GM12878 (cell line): ENCODE measurements around the gene TP53RK. TPM values are rescaled to one million over a fixed set of nuclear protein-coding genes. Genes with fewer than 3 reads are reported as not detected.

ENCODE experiments used
- ATAC-seq: fragments of 200-7000 bp; cut with Tn5 transposase; 3 replicates; pipeline ENCODE4 v1.9.1; 2020; ENCODE audit warnings: mild to moderate bottlenecking, moderate library complexity
- BruUV-seq: library from RNA; stranded (reverse); fragments of 400-500 nt; replicated peaks from 2 replicates; lab custom pipeline; 2021; lab: Mats Ljungman, UMichigan
- CTCF ChIA-PET: fragments of 300-600 bp; sonication (Branson Sonifier 250); formaldehyde crosslinking; extraction: SDS; loops from one replicate; lab custom pipeline; 2021; ENCODE audit warnings: inconsistent platforms; lab: Yijun Ruan, JAX
- POLR2A ChIA-PET: fragments of 350-600 bp; formaldehyde crosslinking; extraction: SDS; loops from one replicate; lab custom pipeline; 2021; ENCODE audit warnings: inconsistent platforms; lab: Charles Lee
- RAD21 ChIA-PET: fragments of 300-600 bp; sonication (Branson Sonifier 250); formaldehyde crosslinking; loops from one replicate; lab custom pipeline; 2023; ENCODE audit warnings: antibody characterized with exemption; ENCODE audit not compliant: unreplicated experiment; lab: Charles Lee
- SMC1A ChIA-PET: fragments of 300-600 bp; sonication (Branson Sonifier 250); formaldehyde crosslinking; loops from one replicate; lab custom pipeline; 2023; ENCODE audit not compliant: unreplicated experiment, uncharacterized antibody; lab: Charles Lee
- DNase-seq: peaks from one replicate; pipeline ENCODE4 v3.0.0-alpha.2; 2011; ENCODE audit warnings: low read depth, low spot score
- FAIRE-seq: peaks from 3 replicates; lab custom pipeline; 2011; peaks lifted over from hg19 to GRCh38; lab: Jason Lieb, UNC
- H2AFZ ChIP-seq: 2 replicates; pipeline ENCODE4 v1.6.0; 2011; ENCODE audit warnings: low read depth, low read length, control low read depth; ENCODE audit not compliant: control insufficient read depth
- H3K27ac ChIP-seq: 2 replicates; pipeline ENCODE4 v1.5.1; 2011; ENCODE audit warnings: control low read depth; ENCODE audit not compliant: control insufficient read depth, insufficient read depth
- H3K27me3 ChIP-seq, 2 experiments: replicated peaks in 1 of 2; 2 replicates each; pipeline versions ENCODE4 v1.6.0 to v1.6.1; 2011; ENCODE audit warnings: low read length in 1 of 2; ENCODE audit not compliant: control insufficient read depth in 2 of 2, insufficient read depth in 2 of 2
- H3K36me3 ChIP-seq, 2 experiments: 2 replicates each; pipeline ENCODE4 v1.5.1; 2011; ENCODE audit warnings: low read length in 1 of 2; ENCODE audit not compliant: control insufficient read depth in 2 of 2, insufficient read depth in 2 of 2
- H3K4me1 ChIP-seq: 2 replicates; pipeline ENCODE4 v1.6.1; 2011; ENCODE audit warnings: mild to moderate bottlenecking, low read length, moderate library complexity, mixed read lengths; ENCODE audit not compliant: control insufficient read depth, insufficient read depth
- H3K4me2 ChIP-seq: 2 replicates; pipeline ENCODE4 v1.6.0; 2011; ENCODE audit warnings: control low read depth; ENCODE audit not compliant: control insufficient read depth, insufficient read depth
- H3K4me3 ChIP-seq: fragments of 200-600 bp; sonication (generic); 2 replicates; pipeline ENCODE4 v1.5.1; 2016
- H3K79me2 ChIP-seq: 2 replicates; pipeline ENCODE4 v1.6.0; 2011; ENCODE audit warnings: low read length; ENCODE audit not compliant: control insufficient read depth, insufficient read depth
- H3K9ac ChIP-seq: 2 replicates; pipeline ENCODE4 v1.8.0; 2011; ENCODE audit warnings: low read length, control low read depth, mixed read lengths; ENCODE audit not compliant: control insufficient read depth, insufficient read depth
- H3K9me3 ChIP-seq: replicated peaks from 3 replicates; pipeline ENCODE4 v1.5.1; 2011; ENCODE audit warnings: mild to moderate bottlenecking, low read length; ENCODE audit not compliant: control insufficient read depth, insufficient read depth
- H4K20me1 ChIP-seq: 2 replicates; pipeline ENCODE4 v1.6.0; 2011; ENCODE audit not compliant: control insufficient read depth, insufficient read depth
- BCL11A ChIP-seq: IDR thresholded peaks from 2 replicates; pipeline ENCODE4 v1.6.1; 2011; ENCODE audit warnings: low read depth, low read length
- NRF1 ChIP-seq: conservative IDR thresholded peaks from 2 replicates; pipeline ENCODE4 v1.6.1; 2011; ENCODE audit warnings: mild to moderate bottlenecking, low read depth, low read length, improper control_type of control experiment
- SPI1 ChIP-seq: IDR thresholded peaks from 2 replicates; pipeline ENCODE4 v1.6.1; 2011; ENCODE audit warnings: low read depth, mild to moderate bottlenecking, low read length, moderate library complexity, borderline replicate concordance; ENCODE audit not compliant: insufficient read depth
- WGBS: methylation state at CpG from one replicate; pipeline ENCODE4 v1.1.6; 2016; ENCODE audit warnings: low lambda C conversion rate; ENCODE audit not compliant: insufficient replicate concordance, insufficient coverage; ENCODE audit errors: missing lambda C conversion rate; 5-methylcytosine and 5-hydroxymethylcytosine counted together
- in situ Hi-C: fragments of 300-500 bp; cut with MboI; formaldehyde crosslinking; loops from 9 replicates; pipeline ENCODE4 v1.14.3; 2018; ENCODE audit warnings: mixed read lengths
- intact Hi-C: fragments of 100-400 bp; cut with micrococcal nuclease; formaldehyde crosslinking; loops from one replicate; pipeline ENCODE4 v1.14.2; 2022; ENCODE audit not compliant: unreplicated experiment
- polyA plus RNA-seq, 11 experiments: library from polyadenylated mRNA; depleted of rRNA in 4 of 11; unstranded in 6 of 11; stranded (reverse) in 5 of 11; fragments of >200 nt; fragmentation: Nextera tagmentation in 4 of 11; fragmentation: Illumina TruSeq in 1 of 11; extraction: Ambion mirVana in 4 of 11; extraction: Trizol in 1 of 11; gene quantifications; 1 replicate in 1 of 11; 2 replicates in 10 of 11; pipeline versions ENCODE4 v1.2.1 to v1.2.3, GENCODE V29; 2011 to 2016; ENCODE audit warnings: inconsistent platforms in 2 of 11, missing spikeins in 2 of 11, low read depth in 1 of 11
- total RNA-seq, 4 experiments: library from RNA; depleted of rRNA in 3 of 4; stranded (reverse); fragments of >200 nt in 3 of 4; fragmentation: Illumina TruSeq in 1 of 4; extraction: Trizol in 1 of 4; gene quantifications; 2 replicates each; pipeline versions ENCODE4 v1.2.1 to v1.2.3, GENCODE V29; 2013 to 2021
- TF ChIP-seq, protein P1 (sequence below): IDR thresholded peaks from 2 replicates; pipeline ENCODE4 v1.6.1; 2011; ENCODE audit warnings: mild to moderate bottlenecking, low read depth, low read length, moderate library complexity; ENCODE audit not compliant: insufficient replicate concordance
- TF ChIP-seq, protein P2 (sequence below): fragments of 450-650 bp; IDR thresholded peaks from 2 replicates; pipeline ENCODE4 v1.6.1; 2016; ENCODE audit warnings: mild to moderate bottlenecking, moderate library complexity, borderline replicate concordance
- TF ChIP-seq, protein P3 (sequence below): fragments of 450-650 bp; IDR thresholded peaks from 2 replicates; pipeline ENCODE4 v1.6.1; 2017; ENCODE audit warnings: mild to moderate bottlenecking, low read depth, inconsistent platforms; ENCODE audit not compliant: poor library complexity, severe bottlenecking

The TP53RK gene
- total and polyA plus RNA-seq, 10 of the 15 experiments (the other 5 are each of a cell fraction or from before 2014, with no cell fraction given): 3.8 to 23.1 (median 16.1) TPM

DNA sequence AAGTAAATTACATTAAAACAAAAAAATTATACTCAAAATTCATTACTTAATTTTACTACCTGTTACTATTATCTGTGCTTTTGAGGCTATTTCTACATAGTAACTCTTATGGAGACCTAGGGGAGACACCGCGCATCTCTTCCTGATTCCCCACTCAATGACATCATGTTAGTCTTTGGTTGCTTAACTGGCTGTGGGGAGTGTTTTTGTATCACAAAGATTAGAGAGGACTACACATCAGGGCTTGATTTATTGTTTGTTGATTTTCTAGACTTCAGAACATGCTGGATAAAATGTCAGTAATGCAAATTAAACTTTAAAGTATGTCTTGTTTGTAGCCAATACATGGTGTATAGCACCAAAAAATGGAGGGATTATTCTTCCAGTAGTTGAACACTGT lies 46.2 kb upstream of the TP53RK start:
- Histone ChIP-seq H3K79me2 (no peaks in the 10 kb centered on the region), H2AFZ (no peak overlapping the region), H3K36me3 (no peaks in the 10 kb centered on the region), H3K9me3 (no peaks in the 10 kb centered on the region; the same call in 2 of the 3 replicates), H4K20me1 (no peaks in the 10 kb centered on the region), H3K4me1 (no peaks in the 10 kb centered on the region), H3K4me2 (no peak overlapping the region), H3K27me3 (no peaks in the 10 kb centered on the region), H3K9ac (no peak overlapping the region), H3K4me3 (no peak overlapping the region), H3K27ac (no peak overlapping the region)
- in situ Hi-C loops (no loop called here), intact Hi-C loops (no loop called here)
- RAD21 ChIA-PET: no interaction called here
- no TSS peak for BruUV-seq
- 100% methylated on average over 2 of the region's 2 CpGs for WGBS
- CTCF ChIA-PET: no interaction called here
- TF ChIP-seq, protein P1, sequence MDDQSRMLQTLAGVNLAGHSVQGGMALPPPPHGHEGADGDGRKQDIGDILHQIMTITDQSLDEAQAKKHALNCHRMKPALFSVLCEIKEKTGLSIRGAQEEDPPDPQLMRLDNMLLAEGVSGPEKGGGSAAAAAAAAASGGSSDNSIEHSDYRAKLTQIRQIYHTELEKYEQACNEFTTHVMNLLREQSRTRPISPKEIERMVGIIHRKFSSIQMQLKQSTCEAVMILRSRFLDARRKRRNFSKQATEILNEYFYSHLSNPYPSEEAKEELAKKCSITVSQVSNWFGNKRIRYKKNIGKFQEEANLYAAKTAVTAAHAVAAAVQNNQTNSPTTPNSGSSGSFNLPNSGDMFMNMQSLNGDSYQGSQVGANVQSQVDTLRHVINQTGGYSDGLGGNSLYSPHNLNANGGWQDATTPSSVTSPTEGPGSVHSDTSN: no peak
- TF ChIP-seq SPI1 (no peak), BCL11A (no peak), NRF1 (no peak)
- TF ChIP-seq, protein P2, sequence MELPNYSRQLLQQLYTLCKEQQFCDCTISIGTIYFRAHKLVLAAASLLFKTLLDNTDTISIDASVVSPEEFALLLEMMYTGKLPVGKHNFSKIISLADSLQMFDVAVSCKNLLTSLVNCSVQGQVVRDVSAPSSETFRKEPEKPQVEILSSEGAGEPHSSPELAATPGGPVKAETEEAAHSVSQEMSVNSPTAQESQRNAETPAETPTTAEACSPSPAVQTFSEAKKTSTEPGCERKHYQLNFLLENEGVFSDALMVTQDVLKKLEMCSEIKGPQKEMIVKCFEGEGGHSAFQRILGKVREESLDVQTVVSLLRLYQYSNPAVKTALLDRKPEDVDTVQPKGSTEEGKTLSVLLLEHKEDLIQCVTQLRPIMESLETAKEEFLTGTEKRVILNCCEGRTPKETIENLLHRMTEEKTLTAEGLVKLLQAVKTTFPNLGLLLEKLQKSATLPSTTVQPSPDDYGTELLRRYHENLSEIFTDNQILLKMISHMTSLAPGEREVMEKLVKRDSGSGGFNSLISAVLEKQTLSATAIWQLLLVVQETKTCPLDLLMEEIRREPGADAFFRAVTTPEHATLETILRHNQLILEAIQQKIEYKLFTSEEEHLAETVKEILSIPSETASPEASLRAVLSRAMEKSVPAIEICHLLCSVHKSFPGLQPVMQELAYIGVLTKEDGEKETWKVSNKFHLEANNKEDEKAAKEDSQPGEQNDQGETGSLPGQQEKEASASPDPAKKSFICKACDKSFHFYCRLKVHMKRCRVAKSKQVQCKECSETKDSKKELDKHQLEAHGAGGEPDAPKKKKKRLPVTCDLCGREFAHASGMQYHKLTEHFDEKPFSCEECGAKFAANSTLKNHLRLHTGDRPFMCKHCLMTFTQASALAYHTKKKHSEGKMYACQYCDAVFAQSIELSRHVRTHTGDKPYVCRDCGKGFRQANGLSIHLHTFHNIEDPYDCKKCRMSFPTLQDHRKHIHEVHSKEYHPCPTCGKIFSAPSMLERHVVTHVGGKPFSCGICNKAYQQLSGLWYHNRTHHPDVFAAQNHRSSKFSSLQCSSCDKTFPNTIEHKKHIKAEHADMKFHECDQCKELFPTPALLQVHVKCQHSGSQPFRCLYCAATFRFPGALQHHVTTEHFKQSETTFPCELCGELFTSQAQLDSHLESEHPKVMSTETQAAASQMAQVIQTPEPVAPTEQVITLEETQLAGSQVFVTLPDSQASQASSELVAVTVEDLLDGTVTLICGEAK: no peak
- TF ChIP-seq, protein P3, sequence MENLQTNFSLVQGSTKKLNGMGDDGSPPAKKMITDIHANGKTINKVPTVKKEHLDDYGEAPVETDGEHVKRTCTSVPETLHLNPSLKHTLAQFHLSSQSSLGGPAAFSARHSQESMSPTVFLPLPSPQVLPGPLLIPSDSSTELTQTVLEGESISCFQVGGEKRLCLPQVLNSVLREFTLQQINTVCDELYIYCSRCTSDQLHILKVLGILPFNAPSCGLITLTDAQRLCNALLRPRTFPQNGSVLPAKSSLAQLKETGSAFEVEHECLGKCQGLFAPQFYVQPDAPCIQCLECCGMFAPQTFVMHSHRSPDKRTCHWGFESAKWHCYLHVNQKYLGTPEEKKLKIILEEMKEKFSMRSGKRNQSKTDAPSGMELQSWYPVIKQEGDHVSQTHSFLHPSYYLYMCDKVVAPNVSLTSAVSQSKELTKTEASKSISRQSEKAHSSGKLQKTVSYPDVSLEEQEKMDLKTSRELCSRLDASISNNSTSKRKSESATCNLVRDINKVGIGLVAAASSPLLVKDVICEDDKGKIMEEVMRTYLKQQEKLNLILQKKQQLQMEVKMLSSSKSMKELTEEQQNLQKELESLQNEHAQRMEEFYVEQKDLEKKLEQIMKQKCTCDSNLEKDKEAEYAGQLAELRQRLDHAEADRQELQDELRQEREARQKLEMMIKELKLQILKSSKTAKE: no peak
- SMC1A ChIA-PET: no interaction called here
- FAIRE-seq (no peak), DNase-seq (no peak), ATAC-seq (no peak)
- POLR2A ChIA-PET: interaction anchor here (0.7 kb wide), 1 partner anchor 843 kb away, joined by 4 read pairs; no protein-coding TSS in a partner anchor
